Neuronal stem cell (in vitro differentiated cells): ENCODE results near the gene ANK3.

ENCODE experiments used
- DNase-seq: peaks from one replicate; pipeline ENCODE4 v3.0.0-alpha.2; 2013; ENCODE audit warnings: low spot score
- H2AFZ ChIP-seq: one replicate; pipeline ENCODE4 v1.6.1; 2013; ENCODE audit warnings: mild to moderate bottlenecking, low read length, inconsistent platforms
- H2AK5ac ChIP-seq: 2 replicates; pipeline ENCODE4 v1.6.1; 2013; ENCODE audit warnings: low read depth, mild to moderate bottlenecking, inconsistent platforms, low read length, moderate library complexity, mixed read lengths
- H2BK120ac ChIP-seq: 2 replicates; pipeline ENCODE4 v1.6.1; 2013; ENCODE audit warnings: low read depth, mild to moderate bottlenecking, inconsistent platforms, low read length, moderate library complexity, mixed read lengths
- H2BK12ac ChIP-seq: one replicate; pipeline ENCODE4 v1.6.1; 2013; ENCODE audit warnings: low read length, inconsistent platforms
- H2BK15ac ChIP-seq: 2 replicates; pipeline ENCODE4 v1.6.1; 2013; ENCODE audit warnings: mild to moderate bottlenecking, low read length, inconsistent platforms, mixed read lengths
- H2BK5ac ChIP-seq: one replicate; pipeline ENCODE4 v1.6.1; 2013; ENCODE audit warnings: inconsistent platforms, mild to moderate bottlenecking, low read length, moderate library complexity
- H3K14ac ChIP-seq: one replicate; pipeline ENCODE4 v1.6.1; 2013; ENCODE audit warnings: low read length, inconsistent platforms
- H3K18ac ChIP-seq: 2 replicates; pipeline ENCODE4 v1.6.1; 2013; ENCODE audit warnings: low read length, inconsistent platforms
- H3K23ac ChIP-seq: 2 replicates; pipeline ENCODE4 v1.6.1; 2013; ENCODE audit warnings: low read depth, mild to moderate bottlenecking, mixed read lengths, low read length, inconsistent platforms; ENCODE audit not compliant: poor library complexity
- H3K27ac ChIP-seq: replicated peaks from 3 replicates; pipeline ENCODE4 v1.5.1; 2013; ENCODE audit warnings: low read length, inconsistent platforms
- H3K27me3 ChIP-seq, 3 experiments: 2 replicates each; pipeline ENCODE4 v1.6.1; 2013; ENCODE audit warnings: low read length in 3 of 3, mild to moderate bottlenecking in 2 of 3, inconsistent platforms in 1 of 3, low read depth in 1 of 3, mixed read lengths in 1 of 3, moderate library complexity in 1 of 3; ENCODE audit not compliant: control insufficient read depth in 3 of 3, insufficient read depth in 3 of 3
- H3K36me3 ChIP-seq, 2 donors: replicated peaks in 1 of 2; 2 replicates each; pipeline ENCODE4 v1.6.1; 2013; ENCODE audit warnings: low read length in 2 of 2; ENCODE audit not compliant: control insufficient read depth in 2 of 2, insufficient read depth in 2 of 2
- H3K4ac ChIP-seq: 2 replicates; pipeline ENCODE4 v1.6.1; 2013; ENCODE audit warnings: inconsistent platforms, mild to moderate bottlenecking, low read length, moderate library complexity
- H3K4me1 ChIP-seq, 2 donors: 1 replicate in 1 of 2; 2 replicates in 1 of 2; pipeline ENCODE4 v1.6.1; 2013; ENCODE audit warnings: low read length in 2 of 2, low read depth in 1 of 2; ENCODE audit not compliant: control insufficient read depth in 2 of 2, insufficient read depth in 1 of 2
- H3K4me2 ChIP-seq: one replicate; pipeline ENCODE4 v1.6.1; 2013; ENCODE audit warnings: mild to moderate bottlenecking, low read length, inconsistent platforms; ENCODE audit not compliant: insufficient read depth, poor library complexity, severe bottlenecking
- H3K4me3 ChIP-seq, 2 donors: 2 replicates each; pipeline ENCODE4 v1.5.1; 2013; ENCODE audit warnings: low read length in 2 of 2, mild to moderate bottlenecking in 2 of 2, inconsistent platforms in 1 of 2, moderate library complexity in 1 of 2
- H3K79me1 ChIP-seq: one replicate; pipeline ENCODE4 v1.6.1; 2013; ENCODE audit warnings: low read depth, mild to moderate bottlenecking, inconsistent platforms, low read length, moderate library complexity
- H3K9ac ChIP-seq: one replicate; pipeline ENCODE4 v1.6.1; 2013; ENCODE audit warnings: mild to moderate bottlenecking, low read depth, low read length, inconsistent platforms; ENCODE audit not compliant: poor library complexity
- H3K9me3 ChIP-seq, 2 donors: replicated peaks in 1 of 2; 2 replicates each; pipeline versions ENCODE3 to v1.6.1; 2013; ENCODE audit warnings: low read length in 2 of 2, mild to moderate bottlenecking in 2 of 2, inconsistent platforms in 1 of 2, low read depth in 1 of 2, mixed read lengths in 1 of 2, moderate library complexity in 1 of 2; ENCODE audit not compliant: control insufficient read depth in 2 of 2, insufficient read depth in 1 of 2
- H4K8ac ChIP-seq: one replicate; pipeline ENCODE4 v1.6.1; 2013; ENCODE audit warnings: low read depth, mild to moderate bottlenecking, inconsistent platforms, low read length, moderate library complexity
- H4K91ac ChIP-seq: one replicate; pipeline ENCODE4 v1.6.1; 2013; ENCODE audit warnings: low read length, low read depth, mild to moderate bottlenecking, inconsistent platforms; ENCODE audit not compliant: poor library complexity
- WGBS, 2 donors: extraction: QIAGEN DNeasy Blood & Tissue Kit; methylation state at CpG; one replicate each; pipeline ENCODE4 v1.1.7; 2013; ENCODE audit warnings: missing lambda C conversion rate in 2 of 2, mixed read lengths in 1 of 2; ENCODE audit not compliant: insufficient read length in 2 of 2, insufficient replicate concordance in 1 of 2; ENCODE audit errors: extremely low coverage in 2 of 2; 5-methylcytosine and 5-hydroxymethylcytosine counted together

Gene ANK3

GRCh38 chr10:60334991-60335390 is 54.7 kb downstream of the ANK3 start:
- Histone ChIP-seq H3K14ac (no peak overlapping the region), H3K9ac (no peak overlapping the region), H3K4me1 (peaks cover 0 to 10% of the 10 kb centered on the region in 2 donors), H3K23ac (no peak overlapping the region), H4K91ac (no peak overlapping the region), H2BK120ac (no peak overlapping the region), H3K18ac (no peak overlapping the region), H3K27ac (no peak overlapping the region), H2BK15ac (no peak overlapping the region), H3K4me2 (no peak overlapping the region), H2BK12ac (no peak overlapping the region), H2BK5ac (no peak overlapping the region), H3K4me3 (no peak overlapping the region), H4K8ac (no peak overlapping the region), H2AFZ (no peak overlapping the region), H2AK5ac (no peak overlapping the region), H3K9me3 (no peaks in the 10 kb centered on the region), H3K4ac (no peak overlapping the region), H3K79me1 (no peaks in the 10 kb centered on the region), H3K27me3 (no peaks in the 10 kb centered on the region), H3K36me3 (no peaks in the 10 kb centered on the region)
- no CpG with 5 or more reads among the region's 4 CpGs for WGBS, 2 donors
- no peak for DNase-seq

DNA sequence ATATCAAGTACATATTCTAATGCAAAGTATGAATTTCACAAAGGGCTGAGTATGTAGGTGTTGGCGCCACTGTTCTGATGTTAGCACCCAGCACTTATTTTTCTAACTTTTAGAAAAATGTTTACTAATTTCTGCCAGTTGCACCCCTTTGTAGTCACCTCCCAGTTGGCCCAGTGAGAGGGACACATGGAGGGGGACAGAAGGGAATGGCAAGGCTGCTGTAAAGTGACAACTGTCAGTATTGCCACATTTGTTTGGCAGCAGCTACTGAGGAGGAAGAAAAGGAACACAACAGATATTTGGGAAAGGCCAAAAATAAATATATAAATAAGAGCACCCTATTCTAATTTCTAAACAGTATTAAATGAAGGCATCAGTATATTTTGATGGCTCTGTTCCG is 57.3 kb downstream of the ANK3 start:
- no peak overlapping the region for H2BK120ac ChIP-seq
- no peak for DNase-seq
- H3K4me1 ChIP-seq: peaks cover 0 to 10% of the 10 kb centered on the region in 2 donors
- no peak overlapping the region for H3K23ac ChIP-seq
- no peak overlapping the region for H3K27ac ChIP-seq
- no peak overlapping the region for H2BK5ac ChIP-seq
- no peak overlapping the region for H4K91ac ChIP-seq
- no peak overlapping the region for H3K14ac ChIP-seq
- no peak overlapping the region for H3K18ac ChIP-seq
- H3K27me3 ChIP-seq: no peaks in the 10 kb centered on the region
- no peak overlapping the region for H2AK5ac ChIP-seq
- H3K36me3 ChIP-seq: no peaks in the 10 kb centered on the region
- H3K4ac ChIP-seq: no peak overlapping the region
- H2BK12ac ChIP-seq: no peak overlapping the region
- peaks cover 0 to 4% of the 10 kb centered on the region in 2 donors for H3K9me3 ChIP-seq
- H3K4me3 ChIP-seq: no peak overlapping the region
- no peak overlapping the region for H4K8ac ChIP-seq
- no peaks in the 10 kb centered on the region for H3K79me1 ChIP-seq
- no peak overlapping the region for H3K9ac ChIP-seq
- H2AFZ ChIP-seq: no peak overlapping the region
- H2BK15ac ChIP-seq: no peak overlapping the region
- WGBS, 2 donors: no CpG with 5 or more reads among the region's 2 CpGs
- H3K4me2 ChIP-seq: no peak overlapping the region

GRCh38 chr10:60331886-60332285 is 57.8 kb downstream of the ANK3 start:
- Histone ChIP-seq H3K4ac (no peak overlapping the region), H3K36me3 (no peaks in the 10 kb centered on the region)
- DNase-seq: no peak

GRCh38 chr10:60323162-60323561 is 66.5 kb downstream of the ANK3 start:
- Histone ChIP-seq H3K14ac (no peak overlapping the region), H3K9me3 (no peaks in the 10 kb centered on the region)

More at GRCh38 chr10:60331886-60332285, 57.8 kb downstream of the ANK3 start:
- Histone ChIP-seq H2BK12ac (no peak overlapping the region), H3K4me2 (no peak overlapping the region), H3K9me3 (peaks cover 0 to 4% of the 10 kb centered on the region in 2 donors), H3K9ac (no peak overlapping the region), H2BK15ac (no peak overlapping the region), H2BK120ac (no peak overlapping the region), H3K27ac (no peak overlapping the region), H3K23ac (no peak overlapping the region), H4K8ac (no peak overlapping the region), H2AK5ac (no peak overlapping the region), H3K18ac (no peak overlapping the region), H3K14ac (no peak overlapping the region), H3K79me1 (no peaks in the 10 kb centered on the region), H3K4me1 (peaks cover 0 to 6% of the 10 kb centered on the region in 2 donors), H2AFZ (no peak overlapping the region), H4K91ac (no peak overlapping the region), H3K4me3 (no peak overlapping the region), H3K27me3 (no peaks in the 10 kb centered on the region), H2BK5ac (no peak overlapping the region)
- no CpG with 5 or more reads among the region's 3 CpGs for WGBS, 2 donors

More at GRCh38 chr10:60323162-60323561, 66.5 kb downstream of the ANK3 start:
- Histone ChIP-seq H3K79me1 (no peaks in the 10 kb centered on the region), H3K27ac (no peak overlapping the region), H2BK5ac (no peak overlapping the region), H3K36me3 (no peaks in the 10 kb centered on the region), H3K9ac (no peak overlapping the region), H2BK120ac (no peak overlapping the region), H3K18ac (no peak overlapping the region), H4K8ac (no peak overlapping the region), H3K4ac (no peak overlapping the region), H3K27me3 (no peaks in the 10 kb centered on the region), H3K4me1 (no peaks in the 10 kb centered on the region), H2AK5ac (no peak overlapping the region), H3K23ac (no peak overlapping the region), H2BK15ac (no peak overlapping the region), H2AFZ (no peak overlapping the region), H3K4me3 (no peak overlapping the region), H4K91ac (no peak overlapping the region), H2BK12ac (no peak overlapping the region), H3K4me2 (no peak overlapping the region)
- no CpG with 5 or more reads among the region's 2 CpGs for WGBS, 2 donors
- no peak for DNase-seq
